ENCODE data around the gene CRIP2. TPM values are rescaled to one million over a fixed set of nuclear protein-coding genes. Genes with fewer than 3 reads are reported as not detected.

CRIP2 gene, protein sequence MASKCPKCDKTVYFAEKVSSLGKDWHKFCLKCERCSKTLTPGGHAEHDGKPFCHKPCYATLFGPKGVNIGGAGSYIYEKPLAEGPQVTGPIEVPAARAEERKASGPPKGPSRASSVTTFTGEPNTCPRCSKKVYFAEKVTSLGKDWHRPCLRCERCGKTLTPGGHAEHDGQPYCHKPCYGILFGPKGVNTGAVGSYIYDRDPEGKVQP
- total RNA-seq (2022; extraction: Qiagen RNA extraction; ENCODE audit: low read depth) = 88.9 to 214 TPM (median 186 TPM) in 5 replicates

DNA sequence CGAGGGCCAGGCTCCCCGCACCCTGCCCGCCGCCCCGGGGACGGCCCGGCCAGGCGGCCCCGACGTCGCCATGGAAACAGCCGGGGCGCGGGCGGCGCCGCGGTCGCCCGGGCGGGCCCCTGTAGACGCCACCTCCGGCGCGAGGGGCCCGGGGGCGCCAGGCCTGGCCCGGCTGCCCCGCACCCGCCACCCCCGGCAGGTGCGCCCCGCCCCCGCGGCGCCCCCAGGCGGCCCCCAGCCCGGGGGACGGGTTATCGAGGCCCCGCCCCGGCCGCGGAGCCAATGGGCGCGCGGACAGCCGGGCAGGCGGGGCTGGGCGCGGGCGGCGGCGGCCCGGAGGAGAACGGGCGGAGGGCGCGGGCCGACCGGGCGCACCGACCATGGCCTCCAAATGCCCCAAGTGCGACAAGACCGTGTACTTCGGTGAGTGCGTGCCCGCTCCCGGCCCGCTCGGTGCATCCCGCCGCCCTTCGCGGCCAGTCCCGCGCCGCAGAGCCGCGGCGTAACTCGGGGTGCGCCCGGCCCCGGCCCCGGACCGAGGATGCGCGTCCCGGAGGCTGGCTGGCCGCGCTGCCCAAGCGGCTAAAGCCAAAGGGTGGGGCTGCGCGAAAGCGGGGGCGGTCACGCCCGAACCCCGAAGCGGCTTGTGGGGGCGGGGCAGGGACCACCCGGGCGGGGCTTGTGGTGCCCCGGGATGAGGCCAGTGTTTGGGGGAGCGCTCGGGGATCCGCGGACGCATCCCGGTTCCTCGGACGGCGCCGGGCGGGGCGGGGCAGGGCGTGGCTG, at the start of gene CRIP2:
Gene CRIP2 (plus strand): TSS at position 339 of the 786 bp plus-strand sequence. CDS start 42 bp downstream, at position 381.

DNA sequence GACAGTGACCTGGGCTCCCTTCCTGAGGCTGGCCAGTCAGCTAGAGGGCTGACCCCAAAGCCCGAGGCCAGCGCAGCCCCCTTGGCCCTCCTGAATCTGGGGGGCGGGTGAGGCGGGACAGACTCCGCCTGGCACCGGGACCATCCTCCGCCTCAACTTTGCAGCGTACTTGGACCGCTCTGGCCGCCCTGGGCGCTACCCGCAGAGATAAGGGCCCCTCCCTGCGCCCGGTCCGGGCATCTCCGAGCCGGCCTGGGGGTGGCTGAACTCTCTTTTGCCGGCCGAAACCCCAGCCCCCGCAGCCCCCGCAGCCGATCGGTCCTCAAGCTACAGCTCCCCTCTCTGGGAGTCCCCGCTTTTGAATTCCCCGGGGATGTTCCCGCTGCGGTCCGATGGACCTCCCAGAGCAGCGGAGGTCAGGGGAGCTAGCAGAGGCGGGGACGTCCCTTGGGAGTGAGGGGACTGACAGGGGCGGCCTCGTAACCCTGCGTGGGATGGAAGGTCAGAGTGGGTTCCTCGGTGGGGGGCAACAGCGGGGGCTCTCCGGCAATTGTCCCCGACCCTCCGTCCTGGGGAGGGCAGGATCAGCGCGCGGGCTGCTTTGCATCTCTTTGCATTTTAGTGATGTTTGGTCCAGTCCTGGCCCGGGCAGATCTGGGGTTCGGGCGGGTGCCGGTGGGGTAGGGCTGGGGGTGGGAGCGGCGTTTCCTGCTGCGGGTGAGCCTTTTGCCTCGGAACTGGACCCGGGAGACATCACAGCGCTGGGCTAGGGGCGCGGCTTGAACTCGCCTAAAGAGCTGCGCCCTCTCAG, 11.7 kb downstream of the CRIP2 start, which contains the start of gene CRIP1:
Gene CRIP1 (plus strand): TSS at position 724 of the 811 bp plus-strand sequence. CDS start 374 bp downstream, outside the sequence.

DNA sequence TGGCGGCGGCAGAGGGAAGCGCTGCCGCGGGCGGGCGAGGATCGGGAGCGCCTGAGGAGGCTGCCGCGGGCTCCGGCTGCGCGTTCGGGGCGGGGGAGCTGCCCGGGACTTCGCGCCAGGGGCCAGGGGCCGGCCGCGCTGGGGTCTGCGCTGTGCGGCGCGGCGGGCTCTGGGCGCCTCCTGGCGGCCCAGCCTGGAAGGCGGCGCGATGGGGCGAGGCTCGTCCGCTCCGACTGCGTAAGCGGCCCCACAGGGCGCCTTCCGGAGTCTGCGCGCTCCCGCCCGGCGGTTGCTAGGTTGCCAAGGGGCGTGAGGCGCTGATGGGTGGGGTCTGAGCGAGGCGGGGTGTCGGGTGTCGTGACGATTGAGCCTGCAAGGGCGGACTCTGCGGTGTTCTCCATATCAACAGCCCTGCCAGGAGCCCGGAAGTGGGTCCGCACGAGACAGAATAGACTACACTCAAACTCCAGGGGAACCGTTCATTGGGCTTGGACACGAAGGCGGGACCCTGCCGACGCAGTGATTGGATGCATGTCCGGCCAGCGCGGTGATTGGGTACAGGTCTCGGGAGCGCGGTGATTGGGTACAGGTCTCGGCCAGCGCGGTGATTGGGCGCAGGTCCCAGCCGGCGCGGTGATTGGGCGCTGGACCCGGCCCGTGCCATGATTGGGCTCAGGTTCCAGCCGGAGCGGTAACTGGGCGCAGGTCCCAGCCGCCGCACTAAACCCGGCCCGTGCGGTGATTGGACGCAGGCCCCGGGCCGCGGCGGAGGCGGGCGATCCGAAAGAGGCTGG, 16.1 kb downstream of the CRIP2 start, which contains the start of gene TEDC1:
Gene TEDC1 (plus strand): TSS at position 675 of the 794 bp plus-strand sequence. CDS start 130 bp downstream, outside the sequence.

DNA sequence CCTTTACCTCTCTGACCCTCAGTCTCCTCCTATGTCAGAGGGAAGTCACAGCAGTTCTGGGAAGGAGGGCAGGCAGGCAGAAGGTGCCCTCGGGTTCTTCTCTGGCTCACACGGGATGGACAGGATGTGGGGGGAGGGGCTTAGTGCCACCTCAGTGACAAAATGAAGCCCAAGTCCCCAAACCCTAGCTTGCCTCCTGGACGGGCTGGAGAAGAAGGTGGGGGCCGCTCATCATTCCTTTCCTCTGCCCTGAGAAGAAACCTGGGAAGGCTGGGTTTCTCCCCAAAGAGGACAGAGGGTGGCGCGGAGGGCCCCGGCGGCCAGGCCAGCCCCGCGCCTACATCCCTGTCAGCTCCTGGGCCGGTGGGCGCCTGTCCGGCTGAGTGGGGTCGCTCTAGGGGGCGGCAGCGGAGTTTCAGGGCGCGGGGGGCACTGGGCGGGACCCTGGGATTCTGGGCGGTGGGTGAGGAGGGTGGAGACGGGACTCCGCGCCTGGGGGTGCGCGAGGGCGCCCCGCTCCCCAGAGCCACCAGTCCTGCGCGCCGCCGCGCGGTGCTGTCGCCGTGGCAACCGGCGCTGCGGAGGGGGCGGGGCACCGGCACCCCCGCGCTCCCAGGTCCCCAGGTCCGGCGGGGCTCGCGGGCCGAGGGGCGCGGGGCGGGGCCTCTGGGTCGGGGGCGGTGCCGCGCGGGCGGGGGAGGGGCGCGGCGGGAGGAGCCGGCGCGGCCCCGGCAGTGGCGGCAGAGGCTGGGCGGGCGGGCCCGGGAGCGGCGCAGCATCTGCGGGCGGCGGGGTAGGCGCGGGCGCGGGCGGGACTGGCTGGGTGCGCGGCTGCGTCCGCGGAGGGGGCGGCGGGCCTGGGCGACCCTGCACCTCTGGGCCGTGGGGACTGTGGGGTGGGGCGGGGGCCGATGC, 51.5 kb downstream of the CRIP2 start, which contains the start of gene TMEM121:
Gene TMEM121 (plus strand): TSS at position 723 of the 915 bp plus-strand sequence. CDS start 2,252 bp downstream, outside the sequence.

Other genes starting within 250 kb of the CRIP2 start
- gene BTBD6, start 226.3 kb upstream of the CRIP2 start, total RNA-seq (2022; extraction: Qiagen RNA extraction; ENCODE audit: low read depth) = 24.6 to 44.9 TPM (median 43.5 TPM) in 5 replicates
- gene BRF1, start 173.8 kb upstream of the CRIP2 start, total RNA-seq (2022; extraction: Qiagen RNA extraction; ENCODE audit: low read depth) = 25.4 to 31.1 TPM (median 30.3 TPM) in 5 replicates
- gene PACS2, start 160.1 kb upstream of the CRIP2 start, total RNA-seq (2022; extraction: Qiagen RNA extraction; ENCODE audit: low read depth) = 13.2 to 32.2 TPM (median 27.2 TPM) in 5 replicates
- gene TEX22, start 76.3 kb upstream of the CRIP2 start, total RNA-seq (2022; extraction: Qiagen RNA extraction; ENCODE audit: low read depth) = 0.09 to 0.41 TPM (median 0.28 TPM) in 4 of 5 replicates, not detected in the other
- 46.8 to 93.0 TPM (median 83.4 TPM) in 5 replicates for gene MTA1, start 55.0 kb upstream of the CRIP2 start, total RNA-seq (2022; extraction: Qiagen RNA extraction; ENCODE audit: low read depth)
- 1,412 to 1,892 TPM (median 1,789 TPM) in 5 replicates for gene CRIP1, start 12.1 kb downstream of the CRIP2 start, total RNA-seq (2022; extraction: Qiagen RNA extraction; ENCODE audit: low read depth)
- 16.9 to 52.9 TPM (median 47.2 TPM) in 5 replicates for gene TEDC1, start 16.4 kb downstream of the CRIP2 start, total RNA-seq (2022; extraction: Qiagen RNA extraction; ENCODE audit: low read depth)
- 2.1 to 11.7 TPM (median 10.8 TPM) in 5 replicates for gene TMEM121, start 51.8 kb downstream of the CRIP2 start, total RNA-seq (2022; extraction: Qiagen RNA extraction; ENCODE audit: low read depth)

All from A549 treated with ZK216348 at 1 μM for 4 hours (cell line).